Hepatocyte (in vitro differentiated cells): ENCODE measurements around the gene NKX1-2. TPM values are rescaled to one million over a fixed set of nuclear protein-coding genes. Genes with fewer than 3 reads are reported as not detected.
"Not testable (repeated sequence)": the region's sequence is repeated elsewhere in the genome, so short reads cannot be mapped to it uniquely, and the experiment has no call there.

Experiments used
- DNase-seq: peaks from one replicate; pipeline ENCODE4 v3.0.0-alpha.2; 2016; ENCODE audit warnings: low spot score
- H2AFZ ChIP-seq: fragments of 200-600 bp; sonication (generic); 2 replicates; pipeline ENCODE4 v1.6.0; 2016; ENCODE audit warnings: antibody characterized with exemption, mild to moderate bottlenecking
- H3K27ac ChIP-seq: fragments of 200-600 bp; sonication (generic); 2 replicates; pipeline ENCODE4 v1.5.1; 2016; ENCODE audit warnings: mild to moderate bottlenecking
- H3K27me3 ChIP-seq: fragments of 200-600 bp; sonication (generic); 2 replicates; pipeline ENCODE4 v1.6.1; 2016
- H3K36me3 ChIP-seq: fragments of 200-600 bp; sonication (generic); replicated peaks from 2 replicates; pipeline ENCODE4 v1.5.1; 2016; ENCODE audit warnings: low read depth; ENCODE audit not compliant: insufficient read depth
- H3K4me1 ChIP-seq: fragments of 200-600 bp; sonication (generic); 2 replicates; pipeline ENCODE4 v1.5.1; 2016; ENCODE audit warnings: mild to moderate bottlenecking, moderate library complexity; ENCODE audit not compliant: insufficient read depth
- H3K4me2 ChIP-seq: fragments of 200-600 bp; sonication (generic); 2 replicates; pipeline ENCODE4 v1.6.0; 2016
- H3K4me3 ChIP-seq: fragments of 200-600 bp; sonication (generic); 2 replicates; pipeline ENCODE4 v1.5.1; 2016; ENCODE audit warnings: mild to moderate bottlenecking
- H3K79me2 ChIP-seq: fragments of 200-600 bp; sonication (generic); 2 replicates; pipeline ENCODE4 v1.6.0; 2017; ENCODE audit warnings: mild to moderate bottlenecking
- H3K9me2 ChIP-seq: fragments of 200-600 bp; sonication (generic); replicated peaks from 2 replicates; pipeline ENCODE4 v1.6.0; 2017; ENCODE audit warnings: mild to moderate bottlenecking; ENCODE audit not compliant: insufficient read depth
- H3K9me3 ChIP-seq: fragments of 200-600 bp; sonication (generic); 2 replicates; pipeline ENCODE4 v1.5.1; 2016; ENCODE audit warnings: low read depth, mild to moderate bottlenecking
- H4K20me1 ChIP-seq: fragments of 200-600 bp; sonication (generic); 2 replicates; pipeline ENCODE4 v1.6.0; 2016; ENCODE audit warnings: mild to moderate bottlenecking; ENCODE audit not compliant: insufficient read depth, poor library complexity, severe bottlenecking
- CTCF ChIP-seq: fragments of 200-600 bp; sonication (generic); IDR thresholded peaks from 2 replicates; pipeline ENCODE4 v1.5.1; 2016; ENCODE audit warnings: antibody characterized with exemption, mild to moderate bottlenecking; ENCODE audit not compliant: poor library complexity
- EZH2 ChIP-seq: fragments of 200-600 bp; sonication (generic); IDR thresholded peaks from 2 replicates; pipeline ENCODE4 v1.6.1; 2016; ENCODE audit warnings: antibody characterized with exemption, mild to moderate bottlenecking, borderline replicate concordance
- EZH2phosphoT487 ChIP-seq: fragments of 200-600 bp; sonication (generic); IDR thresholded peaks from one replicate; pipeline ENCODE4 v1.6.1; 2018; ENCODE audit warnings: antibody characterized with exemption, mild to moderate bottlenecking, low read depth, moderate library complexity; ENCODE audit not compliant: unreplicated experiment, severe bottlenecking
- WGBS: methylation state at CpG from one replicate; pipeline ENCODE4 v1.1.6; 2016; ENCODE audit warnings: low lambda C conversion rate; ENCODE audit errors: missing lambda C conversion rate; 5-methylcytosine and 5-hydroxymethylcytosine counted together
- polyA plus RNA-seq: library from polyadenylated mRNA; unstranded; fragments of >200 nt; fragmentation: Nextera tagmentation; extraction: Ambion mirVana; gene quantifications from 2 replicates; pipeline ENCODE4 v1.2.1, GENCODE V29; 2016
- total RNA-seq: library from RNA; depleted of rRNA; stranded (reverse); fragments of >200 nt; gene quantifications from 2 replicates; pipeline ENCODE4 v1.2.3, GENCODE V29; 2014

NKX1-2 gene
- total and polyA plus RNA-seq, 2 experiments from 2014 or later, result 0.22 to 2.0 TPM

GRCh38 chr10:124436191-124436638 is 13.6 kb downstream of the NKX1-2 start:
- no peaks in the 10 kb centered on the region for H3K9me2 ChIP-seq
- H3K9me3 ChIP-seq, result no peaks in the 10 kb centered on the region
- no peak overlapping the region for H3K4me3 ChIP-seq
- H3K36me3 ChIP-seq, result no peaks in the 10 kb centered on the region
- H3K79me2 ChIP-seq, result no peaks in the 10 kb centered on the region
- H3K4me1 ChIP-seq, result no peaks in the 10 kb centered on the region
- 90% methylated on average over 8 of the region's 8 CpGs for WGBS
- no peak overlapping the region for H2AFZ ChIP-seq
- no peaks in the 10 kb centered on the region for H3K27me3 ChIP-seq
- no peak overlapping the region for H3K4me2 ChIP-seq
- no peaks in the 10 kb centered on the region for H4K20me1 ChIP-seq
- TF ChIP-seq CTCF (no peak), EZH2phosphoT487 (no peak), EZH2 (no peak)
- no peak overlapping the region for H3K27ac ChIP-seq
- DNase-seq, result no peak

GRCh38 chr10:124435683-124436082 is 14.2 kb downstream of the NKX1-2 start:
- not testable (repeated sequence) for H3K4me3 ChIP-seq, H3K9me2 ChIP-seq, H3K9me3 ChIP-seq, DNase-seq, H3K4me2 ChIP-seq, H3K79me2 ChIP-seq, H3K4me1 ChIP-seq, H4K20me1 ChIP-seq, H3K36me3 ChIP-seq, H3K27me3 ChIP-seq, H2AFZ ChIP-seq
- 93% methylated on average over 4 of the region's 4 CpGs for WGBS
- peak overlapping the region; percentile 77 for H3K27ac ChIP-seq

GRCh38 chr10:124433461-124433860 is 16.4 kb downstream of the NKX1-2 start:
- peaks cover 6% of the 10 kb centered on the region for H3K4me1 ChIP-seq
- no peak overlapping the region for H2AFZ ChIP-seq
- no peak for TF ChIP-seq EZH2phosphoT487
- TF ChIP-seq EZH2, result no peak
- TF ChIP-seq CTCF, result no peak
- no peak overlapping the region for H3K4me2 ChIP-seq
- H3K9me3 ChIP-seq, result no peaks in the 10 kb centered on the region
- no peaks in the 10 kb centered on the region for H3K36me3 ChIP-seq
- H3K79me2 ChIP-seq, result no peaks in the 10 kb centered on the region
- no peak overlapping the region for H3K4me3 ChIP-seq
- 93% methylated on average over 3 of the region's 3 CpGs for WGBS
- no peak overlapping the region for H3K27ac ChIP-seq
- H3K9me2 ChIP-seq, result no peaks in the 10 kb centered on the region
- no peaks in the 10 kb centered on the region for H4K20me1 ChIP-seq
- DNase-seq, result no peak
- no peaks in the 10 kb centered on the region for H3K27me3 ChIP-seq

GRCh38 chr10:124430077-124430476 is 19.8 kb downstream of the NKX1-2 start:
- no peak for TF ChIP-seq EZH2
- no peak for TF ChIP-seq CTCF
- no peak for TF ChIP-seq EZH2phosphoT487
- Histone ChIP-seq H3K4me2 (no peak overlapping the region), H3K9me3 (no peaks in the 10 kb centered on the region), H3K27ac (peak overlapping the region; percentile 31), H3K27me3 (no peaks in the 10 kb centered on the region), H3K4me3 (no peak overlapping the region), H3K36me3 (no peaks in the 10 kb centered on the region), H3K9me2 (no peaks in the 10 kb centered on the region), H3K4me1 (peaks cover 6% of the 10 kb centered on the region), H3K79me2 (no peaks in the 10 kb centered on the region), H2AFZ (no peak overlapping the region), H4K20me1 (no peaks in the 10 kb centered on the region)
- 93% methylated on average over 4 of the region's 4 CpGs for WGBS
- DNase-seq, result no peak
